Femur (tissue), 1 donor: ENCODE data around the gene REEP5.
"Not testable (repeated sequence)": the region's sequence is repeated elsewhere in the genome, so short reads cannot be mapped to it uniquely, and the experiment has no call there.

Source experiments
- DNase-seq: peaks from one replicate; pipeline ENCODE4 v3.0.0-alpha.2; 2017

Gene REEP5

GRCh38 chr5:112931473-112931872 lies 9.4 kb upstream of the REEP5 start:
- no peak for DNase-seq

- no peak for DNase-seq
Observed at GRCh38 chr5:112930082-112930344, 8.0 kb upstream of the REEP5 start.

GRCh38 chr5:112929336-112930081 lies 7.5 kb upstream of the REEP5 start:
- no peak for DNase-seq

GRCh38 chr5:112923988-112924387 lies 2.0 kb upstream of the REEP5 start:
- DNase-seq, result no peak

- no peak for DNase-seq
Observed at GRCh38 chr5:112923148-112923917, 1.3 kb upstream of the REEP5 start.

- DNase-seq, result peak; percentile 73
Observed at GRCh38 chr5:112921026-112921832, 798 bp downstream of the REEP5 start.

- no peak for DNase-seq
Observed at GRCh38 chr5:112919972-112920371, 2.1 kb downstream of the REEP5 start.

GRCh38 chr5:112918679-112919078 lies 3.3 kb downstream of the REEP5 start:
- no peak for DNase-seq

GRCh38 chr5:112918136-112918535 lies 3.9 kb downstream of the REEP5 start:
- DNase-seq, result no peak

GRCh38 chr5:112917453-112917995 lies 4.5 kb downstream of the REEP5 start:
- DNase-seq, result no peak

- no peak for DNase-seq
Observed at GRCh38 chr5:112915831-112916230, 6.2 kb downstream of the REEP5 start.

- no peak for DNase-seq
Observed at GRCh38 chr5:112914584-112914983, 7.4 kb downstream of the REEP5 start.

GRCh38 chr5:112910529-112910928 lies 11.5 kb downstream of the REEP5 start:
- no peak for DNase-seq

GRCh38 chr5:112908854-112909253 lies 13.2 kb downstream of the REEP5 start:
- no peak for DNase-seq

GRCh38 chr5:112907166-112907631 lies 14.8 kb downstream of the REEP5 start:
- peak; percentile 29 for DNase-seq

GRCh38 chr5:112906637-112907036 lies 15.4 kb downstream of the REEP5 start:
- no peak for DNase-seq

GRCh38 chr5:112904996-112905395 lies 17.0 kb downstream of the REEP5 start:
- DNase-seq, result not testable (repeated sequence)

- DNase-seq, result no peak
Observed at GRCh38 chr5:112902561-112902960, 19.5 kb downstream of the REEP5 start.

GRCh38 chr5:112895682-112896081 lies 26.3 kb downstream of the REEP5 start:
- DNase-seq, result no peak

- DNase-seq, result no peak
Observed at GRCh38 chr5:112892776-112893175, 29.3 kb downstream of the REEP5 start.

- DNase-seq, result not testable (repeated sequence)
Observed at GRCh38 chr5:112892066-112892465, 30.0 kb downstream of the REEP5 start.

GRCh38 chr5:112886975-112887374 lies 35.1 kb downstream of the REEP5 start:
- DNase-seq, result no peak

- no peak for DNase-seq
Observed at GRCh38 chr5:112885001-112885400, 37.0 kb downstream of the REEP5 start.
